IPS DF 6.9 (cell line): Measurements from ENCODE around the gene THAP11.
A peak's percentile ranks its signal among the peaks of the same experiment; 100 is the strongest.

ENCODE experiments used
- DNase-seq: peaks from one replicate; pipeline ENCODE4 v3.0.0-alpha.2; 2013; ENCODE audit warnings: low read depth, low spot score
- H3K27ac ChIP-seq: one replicate; pipeline ENCODE4 v1.5.1; 2013; ENCODE audit warnings: low read length, control low read depth
- H3K27me3 ChIP-seq: 2 replicates; pipeline ENCODE4 v1.6.1; 2013; ENCODE audit warnings: mild to moderate bottlenecking, low read length; ENCODE audit not compliant: control insufficient read depth, insufficient read depth
- H3K36me3 ChIP-seq: 2 replicates; pipeline ENCODE4 v1.6.1; 2013; ENCODE audit warnings: low read length; ENCODE audit not compliant: control insufficient read depth, insufficient read depth
- H3K4me1 ChIP-seq: 2 replicates; pipeline ENCODE4 v1.6.1; 2013; ENCODE audit warnings: low read length; ENCODE audit not compliant: control insufficient read depth, insufficient read depth
- H3K4me3 ChIP-seq: 2 replicates; pipeline ENCODE4 v1.5.1; 2013; ENCODE audit warnings: mild to moderate bottlenecking, low read length
- H3K9me3 ChIP-seq: 2 replicates; pipeline ENCODE4 v1.6.1; 2013; ENCODE audit warnings: low read length, inconsistent platforms; ENCODE audit not compliant: control insufficient read depth, insufficient read depth
- whole genome bisulfite sequencing: extraction: QIAGEN DNeasy Blood & Tissue Kit; methylation state at CpG from one replicate; pipeline ENCODE4 v1.1.7; 2013; ENCODE audit warnings: mixed read lengths, missing lambda C conversion rate; ENCODE audit not compliant: insufficient read length, insufficient coverage; 5-methylcytosine and 5-hydroxymethylcytosine counted together

THAP11 gene

GRCh38 chr16:67883146-67883871 is 41.2 kb downstream of the THAP11 start:
- Histone ChIP-seq H3K27me3 (no peaks in the 10 kb centered on the region), H3K4me1 (peaks cover 5% of the 10 kb centered on the region), H3K27ac (no peak overlapping the region), H3K9me3 (no peaks in the 10 kb centered on the region), H3K4me3 (no peak overlapping the region), H3K36me3 (peaks cover 42% of the 10 kb centered on the region)
- no CpG with 5 or more reads among the region's 6 CpGs for WGBS
- no peak for DNase-seq

GRCh38 chr16:67883872-67884261 is 41.7 kb downstream of the THAP11 start:
- WGBS: no CpG with 5 or more reads among the region's 11 CpGs
- peaks cover 37% of the 10 kb centered on the region for H3K36me3 ChIP-seq
- DNase-seq: peak; percentile 37
- no peak overlapping the region for H3K4me3 ChIP-seq
- H3K27ac ChIP-seq: no peak overlapping the region
- H3K9me3 ChIP-seq: no peaks in the 10 kb centered on the region
- no peaks in the 10 kb centered on the region for H3K27me3 ChIP-seq
- peaks cover 5% of the 10 kb centered on the region for H3K4me1 ChIP-seq

GRCh38 chr16:67884684-67885083 is 42.6 kb downstream of the THAP11 start, which contains the start of gene NRN1L:
TSS of gene NRN1L (plus strand) at chr16:67884885. CDS start at chr16:67884904, 19 bp downstream.
- no peaks in the 10 kb centered on the region for H3K27me3 ChIP-seq
- no peak within 1 kb of the TSS for H3K4me3 ChIP-seq
- H3K9me3 ChIP-seq: no peaks in the 10 kb centered on the region
- peak; percentile 89 for DNase-seq
- no peak within 1 kb of the TSS for H3K27ac ChIP-seq
- WGBS: no CpG with 5 or more reads among the region's 22 CpGs
- H3K36me3 ChIP-seq: peaks cover 29% of the 10 kb centered on the region
- H3K4me1 ChIP-seq: peaks cover 5% of the 10 kb centered on the region

- no peaks in the 10 kb centered on the region for H3K27me3 ChIP-seq
- no peaks in the 10 kb centered on the region for H3K9me3 ChIP-seq
- H3K27ac ChIP-seq: no peak overlapping the region
- WGBS: no CpG with 5 or more reads among the region's 12 CpGs
- peaks cover 5% of the 10 kb centered on the region for H3K4me1 ChIP-seq
- peaks cover 22% of the 10 kb centered on the region for H3K36me3 ChIP-seq
- H3K4me3 ChIP-seq: no peak overlapping the region
- DNase-seq: no peak
These were observed 43.4 kb downstream of the THAP11 start for GRCh38 chr16:67885545-67885944.

- peaks cover 5% of the 10 kb centered on the region for H3K4me1 ChIP-seq
- H3K27ac ChIP-seq: no peak overlapping the region
- no peak overlapping the region for H3K4me3 ChIP-seq
- peaks cover 17% of the 10 kb centered on the region for H3K36me3 ChIP-seq
- H3K27me3 ChIP-seq: no peaks in the 10 kb centered on the region
- no CpG with 5 or more reads among the region's 19 CpGs for WGBS
- DNase-seq: no peak
- H3K9me3 ChIP-seq: no peaks in the 10 kb centered on the region
These were observed 43.9 kb downstream of the THAP11 start for GRCh38 chr16:67885976-67886375.

GRCh38 chr16:67886387-67886786 is 44.3 kb downstream of the THAP11 start:
- H3K36me3 ChIP-seq: peaks cover 13% of the 10 kb centered on the region
- H3K4me3 ChIP-seq: no peak overlapping the region
- no peaks in the 10 kb centered on the region for H3K27me3 ChIP-seq
- H3K9me3 ChIP-seq: no peaks in the 10 kb centered on the region
- no CpG with 5 or more reads among the region's 5 CpGs for WGBS
- DNase-seq: no peak
- no peak overlapping the region for H3K27ac ChIP-seq
- H3K4me1 ChIP-seq: peaks cover 5% of the 10 kb centered on the region

- Histone ChIP-seq H3K4me1 (peaks cover 5% of the 10 kb centered on the region), H3K27me3 (no peaks in the 10 kb centered on the region), H3K27ac (no peak overlapping the region), H3K36me3 (no peaks in the 10 kb centered on the region), H3K9me3 (no peaks in the 10 kb centered on the region), H3K4me3 (no peak overlapping the region)
- WGBS: no CpG with 5 or more reads among the region's 3 CpGs
- no peak for DNase-seq
These were observed 46.2 kb downstream of the THAP11 start for GRCh38 chr16:67888331-67888730.

- DNase-seq: no peak
- no peaks in the 10 kb centered on the region for H3K9me3 ChIP-seq
- no peak overlapping the region for H3K27ac ChIP-seq
- peak overlapping the region; percentile 22; the same call in 1 of the 2 replicates for H3K4me3 ChIP-seq
- H3K36me3 ChIP-seq: no peaks in the 10 kb centered on the region
- no CpG with 5 or more reads among the region's 5 CpGs for WGBS
- no peaks in the 10 kb centered on the region for H3K27me3 ChIP-seq
- no peaks in the 10 kb centered on the region for H3K4me1 ChIP-seq
These were observed 50.3 kb downstream of the THAP11 start for GRCh38 chr16:67892375-67892774.

GRCh38 chr16:67892899-67893742 is 51.0 kb downstream of the THAP11 start, which contains the start of gene PSKH1:
TSS of gene PSKH1 (plus strand) at chr16:67893254. CDS start at chr16:67908750, 15,496 bp downstream.
- Histone ChIP-seq H3K27me3 (no peaks in the 10 kb centered on the region), H3K36me3 (no peaks in the 10 kb centered on the region), H3K9me3 (no peaks in the 10 kb centered on the region), H3K27ac (no peak within 1 kb of the TSS), H3K4me3 (peak within 1 kb of the TSS; percentile 94), H3K4me1 (no peaks in the 10 kb centered on the region)
- no CpG with 5 or more reads among the region's 90 CpGs for WGBS
- DNase-seq: peak; percentile 88
